Activated T-cell treated with anti-CD3 and anti-CD28 coated beads, Interleukin-2, amount 50 U/mL, for 72 hours (primary cell): ENCODE data around the gene FLYWCH1. TPM values are rescaled to one million over a fixed set of nuclear protein-coding genes. Genes with fewer than 3 reads are reported as not detected.
A peak's percentile ranks its signal among the peaks of the same experiment; 100 is the strongest.
"Not testable (repeated sequence)": the region's sequence is repeated elsewhere in the genome, so short reads cannot be mapped to it uniquely, and the experiment has no call there.

Source experiments
- ATAC-seq, 2 donors: fragments of 150-1000 bp; cut with Tn5 transposase; replicated peaks in 1 of 2; 2 replicates each; pipeline ENCODE4 v1.10.0; 2021; ENCODE audit warnings: moderate library complexity in 2 of 2, mild to moderate bottlenecking in 1 of 2
- DNase-seq, 2 donors: peaks; one replicate each; pipeline ENCODE4 v3.0.0; 2021 to 2022; ENCODE audit warnings: mixed read lengths in 1 of 2
- H3K27ac Mint-ChIP-seq: one replicate; pipeline ENCODE4 v1.8.0; 2022; ENCODE audit warnings: mild to moderate bottlenecking, moderate library complexity, mixed read lengths
- H3K27me3 Mint-ChIP-seq: one replicate; pipeline ENCODE4 v1.8.0; 2022; ENCODE audit warnings: low read depth, mixed read lengths
- H3K36me3 Mint-ChIP-seq, 2 donors: one replicate each; pipeline ENCODE4 v1.8.0; 2022; ENCODE audit warnings: mixed read lengths in 2 of 2, mild to moderate bottlenecking in 1 of 2; ENCODE audit not compliant: insufficient read depth in 2 of 2
- H3K4me1 Mint-ChIP-seq: one replicate; pipeline ENCODE4 v1.8.0; 2022; ENCODE audit warnings: low read depth, mixed read lengths
- H3K4me3 Mint-ChIP-seq, 2 donors: one replicate each; pipeline ENCODE4 v1.8.0; 2022; ENCODE audit warnings: mild to moderate bottlenecking in 2 of 2, mixed read lengths in 2 of 2, moderate library complexity in 2 of 2
- H3K9me3 Mint-ChIP-seq, 2 donors: one replicate each; pipeline ENCODE4 v1.8.0; 2022; ENCODE audit warnings: mixed read lengths in 2 of 2
- total RNA-seq, 2 donors: library from RNA; stranded (reverse); gene quantifications; one replicate each; pipeline ENCODE4 v1.2.3, GENCODE V29; 2022

FLYWCH1 gene
- total RNA-seq, 2 donors from 2014 or later, result 68.5 to 76.4 TPM

DNA sequence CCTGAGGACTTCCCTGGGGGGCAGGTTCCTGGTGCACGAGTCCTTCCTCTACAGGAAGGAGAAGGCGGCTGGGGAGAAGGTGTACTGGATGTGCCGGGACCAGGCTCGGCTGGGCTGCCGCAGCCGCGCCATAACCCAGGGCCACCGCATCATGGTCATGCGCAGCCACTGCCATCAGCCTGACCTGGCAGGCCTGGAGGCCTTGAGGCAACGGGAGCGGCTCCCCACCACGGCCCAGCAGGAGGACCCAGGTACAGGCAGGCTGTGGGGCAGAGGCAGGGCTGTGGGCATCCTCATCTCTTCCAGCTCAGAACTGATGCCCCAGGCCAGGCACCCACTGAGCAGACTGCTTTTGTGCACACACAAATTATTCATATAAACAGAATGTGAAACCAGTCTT is 26.5 kb downstream of the FLYWCH1 start:
- no peaks in the 10 kb centered on the region for H3K4me1 Mint-ChIP-seq
- H3K9me3 Mint-ChIP-seq, result no peaks in the 10 kb centered on the region
- no peak for DNase-seq
- no peak for ATAC-seq
- no peak overlapping the region for H3K27ac Mint-ChIP-seq
- no peak overlapping the region for H3K4me3 Mint-ChIP-seq
- H3K27me3 Mint-ChIP-seq, result no peaks in the 10 kb centered on the region
- H3K36me3 Mint-ChIP-seq, result peaks cover 0 to 4% of the 10 kb centered on the region in 2 donors

DNA sequence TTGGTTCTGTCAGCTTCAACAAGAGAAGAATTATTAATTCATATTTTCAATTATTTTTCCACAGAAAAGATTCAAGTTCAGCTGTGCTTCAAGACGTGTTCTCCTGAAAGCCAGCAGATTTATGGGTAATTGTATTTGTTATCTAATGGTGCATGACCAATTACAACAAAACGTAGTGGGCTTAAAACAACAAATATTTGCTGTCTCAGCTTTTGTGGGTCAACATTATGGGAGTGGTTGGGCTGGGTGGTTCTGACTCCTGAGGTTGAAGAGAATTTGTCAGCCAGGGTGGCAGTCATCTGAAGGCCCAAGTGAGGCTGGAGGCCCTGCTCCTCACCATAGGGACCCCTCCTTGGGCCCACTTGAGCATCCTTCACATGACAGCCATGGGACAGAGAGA is 28.2 kb downstream of the FLYWCH1 start:
- Mint-ChIP-seq H3K36me3 (peaks cover 4% of the 10 kb centered on the region in 2 donors), H3K27ac (no peak overlapping the region), H3K27me3 (no peaks in the 10 kb centered on the region), H3K4me1 (no peaks in the 10 kb centered on the region), H3K4me3 (no peak overlapping the region), H3K9me3 (no peaks in the 10 kb centered on the region)
- ATAC-seq (no peak), DNase-seq (no peak)

- no peaks in the 10 kb centered on the region for H3K9me3 Mint-ChIP-seq
Observed at GRCh38 chr16:2942045-2942444, 30.3 kb downstream of the FLYWCH1 start.

DNA sequence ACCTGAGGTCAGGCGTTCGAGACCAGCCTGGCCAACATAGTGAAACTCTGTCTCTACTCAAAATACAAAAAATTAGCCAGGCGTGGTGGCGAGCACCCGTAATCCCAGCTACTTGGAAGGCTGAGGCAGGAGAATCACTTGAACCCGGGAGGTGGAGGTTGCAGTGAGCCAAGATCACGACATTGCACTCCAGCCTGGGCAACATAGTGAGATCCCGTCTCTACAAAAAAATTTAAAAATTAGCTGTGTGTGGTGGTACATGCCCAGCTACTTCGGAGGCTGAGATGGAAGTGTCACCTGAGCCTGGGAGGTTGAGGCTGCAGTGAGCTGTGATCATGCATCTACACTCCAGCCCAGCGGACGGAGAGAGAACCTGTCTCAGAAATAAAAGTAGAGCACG is 32.0 kb downstream of the FLYWCH1 start:
- not testable (repeated sequence) for H3K36me3 Mint-ChIP-seq, H3K4me3 Mint-ChIP-seq, H3K4me1 Mint-ChIP-seq

More at GRCh38 chr16:2942045-2942444, 30.3 kb downstream of the FLYWCH1 start:
- H3K27ac Mint-ChIP-seq, result no peak overlapping the region
- peaks cover 4% of the 10 kb centered on the region in 2 donors for H3K36me3 Mint-ChIP-seq
- no peak for DNase-seq
- H3K4me1 Mint-ChIP-seq, result no peaks in the 10 kb centered on the region
- ATAC-seq, result no peak
- no peak overlapping the region for H3K4me3 Mint-ChIP-seq
- H3K27me3 Mint-ChIP-seq, result no peaks in the 10 kb centered on the region

DNA sequence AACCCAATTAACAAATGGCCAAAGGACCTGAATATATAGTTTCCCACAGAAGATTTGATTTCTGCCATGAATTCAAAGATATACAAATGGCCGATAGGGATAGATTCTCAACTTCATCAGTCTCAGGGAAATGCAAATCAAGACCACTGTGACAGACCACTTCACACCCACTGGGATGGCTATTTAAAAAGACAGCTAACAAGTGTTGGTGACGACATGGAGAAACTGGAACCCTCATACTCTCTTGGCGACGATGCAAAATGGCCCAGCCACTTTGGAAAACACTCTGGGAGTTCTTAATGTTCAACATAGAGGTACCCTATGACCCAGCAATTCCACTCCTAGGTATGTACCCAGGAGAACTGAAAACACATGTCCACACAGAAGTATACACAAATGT is 34.9 kb downstream of the FLYWCH1 start:
- no peaks in the 10 kb centered on the region for H3K27me3 Mint-ChIP-seq
- H3K4me1 Mint-ChIP-seq, result peaks cover 4% of the 10 kb centered on the region
- no peak overlapping the region for H3K27ac Mint-ChIP-seq
- H3K4me3 Mint-ChIP-seq, result no peak overlapping the region
- H3K36me3 Mint-ChIP-seq, result peaks cover 4 to 5% of the 10 kb centered on the region in 2 donors
- ATAC-seq (no peak), DNase-seq (no peak)
- H3K9me3 Mint-ChIP-seq, result no peaks in the 10 kb centered on the region

More for the DNA sequence above, 32.0 kb downstream of the FLYWCH1 start:
- H3K27ac Mint-ChIP-seq, ATAC-seq, DNase-seq, H3K27me3 Mint-ChIP-seq, H3K9me3 Mint-ChIP-seq: not testable (repeated sequence)

DNA sequence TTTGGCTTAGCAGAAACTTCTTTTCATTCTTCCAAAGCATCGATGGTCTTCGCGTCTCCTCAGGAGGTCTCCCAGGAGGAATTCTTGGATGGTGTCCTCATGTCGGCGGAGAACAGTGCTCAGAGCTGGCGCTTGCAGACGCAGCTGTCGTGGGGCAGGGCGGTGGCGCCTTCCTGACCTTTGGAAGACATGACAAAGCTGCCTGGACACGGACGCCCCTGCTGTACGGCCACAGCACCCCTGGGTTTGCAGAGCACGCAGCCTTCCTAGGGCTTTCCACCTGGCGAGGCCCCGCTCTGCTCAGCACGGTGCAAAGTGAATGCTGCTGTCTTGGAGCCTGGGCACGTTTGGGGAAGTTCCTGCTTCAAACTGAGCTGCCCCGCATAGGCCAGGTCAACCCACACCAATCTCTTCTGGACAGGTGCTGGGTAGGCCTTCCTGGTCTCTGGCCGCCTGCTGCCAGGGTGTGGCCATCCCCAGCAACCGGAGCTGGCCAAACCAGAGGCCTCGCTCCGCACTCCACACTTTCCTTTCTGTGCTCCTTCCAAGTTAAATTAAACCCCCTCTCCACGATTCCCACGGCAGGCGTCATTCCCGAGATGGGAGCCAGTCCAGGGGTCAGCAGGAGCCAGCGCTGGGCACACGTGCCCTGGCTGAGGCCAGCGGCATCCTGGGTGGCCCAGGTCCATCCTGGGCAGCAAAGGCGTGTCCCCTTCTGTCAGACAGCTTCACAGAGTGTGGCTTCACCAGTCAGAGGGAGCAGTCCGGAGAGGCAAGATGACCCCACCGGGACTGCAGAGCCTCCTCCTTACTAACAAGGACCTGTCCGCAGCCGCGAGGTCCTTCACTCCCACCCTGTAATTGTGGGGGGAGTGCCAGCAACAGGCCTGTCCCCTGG is 37.3 kb downstream of the FLYWCH1 start:
- Mint-ChIP-seq H3K4me1 (peaks cover 4% of the 10 kb centered on the region), H3K27ac (no peak overlapping the region), H3K36me3 (peaks cover 0 to 1% of the 10 kb centered on the region in 2 donors), H3K9me3 (no peaks in the 10 kb centered on the region), H3K4me3 (no peak overlapping the region), H3K27me3 (no peaks in the 10 kb centered on the region)
- ATAC-seq (peak in 1 of 2 donors; percentile 16), DNase-seq (no peak)

DNA sequence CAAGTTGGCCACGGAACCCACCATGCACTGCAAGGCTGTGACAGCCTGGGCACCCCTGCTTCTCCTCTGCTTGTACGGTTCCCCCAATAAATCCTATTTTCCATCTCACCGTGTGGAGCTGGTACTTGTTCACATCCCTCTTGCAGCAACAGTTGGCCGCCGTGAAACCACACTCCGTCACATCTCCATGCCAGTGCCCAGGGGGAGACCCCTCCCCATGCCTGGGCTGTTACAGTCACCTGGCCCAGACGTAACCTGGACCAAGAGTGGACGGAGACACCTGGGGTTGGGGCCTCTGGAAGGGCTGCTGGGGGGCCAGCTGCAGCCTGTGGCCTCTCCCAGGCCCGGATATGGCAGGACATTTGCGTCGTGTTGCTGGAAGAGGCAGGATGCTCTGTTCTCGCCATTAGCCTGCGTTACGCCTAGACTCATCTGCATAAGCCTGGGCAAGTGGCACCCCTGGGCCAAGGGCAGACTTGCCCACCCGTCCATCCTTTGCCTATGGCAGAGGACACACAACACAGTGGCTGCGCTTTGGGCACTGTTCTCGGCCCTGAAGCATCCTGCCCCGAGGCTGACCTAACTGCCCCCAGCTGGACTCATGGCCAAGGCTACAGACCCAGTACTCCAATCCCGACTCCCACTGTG is 38.1 kb downstream of the FLYWCH1 start:
- H3K27ac Mint-ChIP-seq, result no peak overlapping the region
- peaks cover 0 to 1% of the 10 kb centered on the region in 2 donors for H3K36me3 Mint-ChIP-seq
- H3K9me3 Mint-ChIP-seq, result no peaks in the 10 kb centered on the region
- ATAC-seq (no peak), DNase-seq (no peak)
- H3K4me3 Mint-ChIP-seq, result no peak overlapping the region
- no peaks in the 10 kb centered on the region for H3K27me3 Mint-ChIP-seq
- H3K4me1 Mint-ChIP-seq, result peaks cover 4% of the 10 kb centered on the region

- Mint-ChIP-seq H3K4me3 (no peak overlapping the region), H3K36me3 (peaks cover 0 to 1% of the 10 kb centered on the region in 2 donors), H3K4me1 (peaks cover 4% of the 10 kb centered on the region), H3K9me3 (no peaks in the 10 kb centered on the region), H3K27ac (no peak overlapping the region), H3K27me3 (no peaks in the 10 kb centered on the region)
- no peak for DNase-seq
- no peak for ATAC-seq
Observed at GRCh38 chr16:2950353-2950724, 38.6 kb downstream of the FLYWCH1 start.

DNA sequence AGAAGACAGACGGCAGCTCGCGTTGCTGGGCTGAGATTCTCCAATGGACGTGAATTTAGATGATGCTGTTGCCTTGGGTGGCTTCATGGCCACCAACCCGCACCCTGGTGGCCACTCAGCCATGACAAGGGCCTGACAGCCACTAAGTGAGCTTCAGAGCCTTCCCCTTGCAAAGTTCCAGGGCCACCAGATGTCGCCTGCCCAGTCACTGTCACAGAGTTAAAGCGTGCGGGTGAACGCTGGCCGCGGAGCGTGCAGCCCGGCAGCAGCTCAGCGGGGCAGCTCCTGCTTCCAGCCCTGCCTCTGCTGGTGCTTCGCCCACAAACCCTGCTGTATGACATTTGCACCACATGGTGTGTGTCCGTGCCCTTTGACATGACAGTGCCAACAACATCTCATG is 39.0 kb downstream of the FLYWCH1 start:
- no peaks in the 10 kb centered on the region for H3K9me3 Mint-ChIP-seq
- H3K36me3 Mint-ChIP-seq, result peaks cover 0 to 1% of the 10 kb centered on the region in 2 donors
- H3K4me1 Mint-ChIP-seq, result peaks cover 4% of the 10 kb centered on the region
- no peak for DNase-seq
- H3K27ac Mint-ChIP-seq, result no peak overlapping the region
- no peaks in the 10 kb centered on the region for H3K27me3 Mint-ChIP-seq
- no peak overlapping the region for H3K4me3 Mint-ChIP-seq
- ATAC-seq, result peak in 1 of 2 donors; percentile 12

- Mint-ChIP-seq H3K9me3 (no peaks in the 10 kb centered on the region), H3K36me3 (peaks cover 0 to 1% of the 10 kb centered on the region in 2 donors), H3K27me3 (no peaks in the 10 kb centered on the region), H3K27ac (no peak overlapping the region), H3K4me3 (no peak overlapping the region), H3K4me1 (peaks cover 4% of the 10 kb centered on the region)
- no peak for ATAC-seq
- no peak for DNase-seq
Observed at GRCh38 chr16:2952679-2953078, 40.9 kb downstream of the FLYWCH1 start.

DNA sequence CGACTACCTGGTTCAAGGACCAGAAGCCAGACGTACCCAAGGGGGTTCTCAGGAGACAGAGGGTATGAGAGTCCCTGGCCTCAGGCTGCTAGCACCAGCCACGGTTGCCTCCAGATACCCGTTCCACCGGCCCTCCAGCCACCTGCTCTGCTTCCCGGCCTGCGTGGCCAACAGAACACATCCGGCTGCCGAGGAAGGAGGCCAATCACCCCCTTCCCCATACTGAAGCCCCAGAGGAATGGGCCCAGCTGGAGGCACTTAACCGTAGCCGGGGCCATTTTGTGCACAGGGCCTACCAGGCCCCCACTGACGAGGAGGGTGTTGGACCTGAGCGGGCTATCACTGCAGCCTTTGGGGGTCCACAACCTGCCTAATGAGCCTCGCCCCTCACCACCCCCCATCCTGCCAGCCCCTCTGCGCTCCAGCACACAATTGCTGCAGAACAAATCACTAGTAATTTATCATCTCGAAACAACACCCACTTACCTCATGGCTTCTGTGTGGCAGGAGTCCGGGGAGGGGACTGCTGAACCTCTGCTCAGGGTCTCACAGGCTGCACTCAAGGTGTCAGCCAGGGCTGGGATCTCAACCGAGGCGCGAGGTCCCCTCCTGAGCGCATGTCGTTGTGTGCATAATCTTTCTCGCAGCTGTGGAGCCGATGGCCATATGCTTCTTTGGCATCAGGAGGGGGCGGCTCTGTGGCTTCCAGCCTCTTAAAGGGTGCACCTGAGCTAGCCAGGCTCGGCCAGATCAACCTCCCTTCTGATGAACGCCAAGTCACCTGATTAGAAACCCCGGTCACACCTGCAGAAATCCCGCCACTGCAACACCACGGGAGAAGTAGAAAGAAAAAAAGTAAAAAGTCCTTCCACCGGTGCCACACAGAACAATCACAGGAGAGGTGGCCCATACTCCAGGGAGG is 42.2 kb downstream of the FLYWCH1 start:
- H3K27me3 Mint-ChIP-seq, result no peaks in the 10 kb centered on the region

DNA sequence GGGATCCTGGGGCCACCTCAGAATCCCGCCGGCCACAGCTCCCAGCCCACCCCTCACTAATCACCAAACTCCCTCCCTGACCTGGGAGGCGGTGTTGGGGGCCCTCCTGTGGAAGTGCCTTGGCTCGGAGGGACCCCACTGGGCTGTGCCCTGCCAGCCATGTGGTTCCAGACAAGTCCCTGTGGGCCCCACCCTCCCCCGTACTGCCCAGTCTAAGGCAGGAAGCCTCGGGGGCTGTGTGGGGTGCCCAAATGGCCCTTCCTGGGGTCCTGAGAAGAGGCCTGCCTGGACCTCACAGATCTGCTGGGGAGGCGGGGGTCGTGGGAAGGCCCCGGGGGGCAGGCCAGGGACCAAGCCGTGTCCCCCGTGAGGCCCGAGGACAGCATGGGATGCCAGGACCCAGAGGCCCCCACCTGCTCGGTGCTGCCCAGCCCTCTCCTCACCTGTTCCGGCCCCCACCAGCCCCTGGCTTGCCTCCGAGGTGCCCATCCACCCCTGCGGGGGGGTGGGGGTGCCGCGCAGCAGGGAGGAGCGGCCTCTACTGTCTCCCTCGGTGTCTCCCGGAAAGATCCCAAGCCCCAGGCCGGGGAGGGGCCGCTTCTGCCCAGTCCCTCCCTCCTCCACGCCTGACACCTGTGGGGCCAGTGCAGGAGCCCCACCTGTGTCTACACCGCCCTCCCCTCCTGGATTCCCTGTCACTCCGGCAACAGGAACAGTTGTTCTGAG is 43.1 kb downstream of the FLYWCH1 start:
- Mint-ChIP-seq H3K9me3 (no peaks in the 10 kb centered on the region), H3K27ac (no peak overlapping the region), H3K4me3 (no peak overlapping the region), H3K27me3 (peaks cover 1% of the 10 kb centered on the region), H3K4me1 (no peaks in the 10 kb centered on the region), H3K36me3 (no peaks in the 10 kb centered on the region)
- no peak for ATAC-seq
- DNase-seq, result no peak

More for the DNA sequence above, 42.2 kb downstream of the FLYWCH1 start:
- ATAC-seq (no peak), DNase-seq (no peak)
- Mint-ChIP-seq H3K9me3 (no peaks in the 10 kb centered on the region), H3K4me1 (no peaks in the 10 kb centered on the region), H3K36me3 (no peaks in the 10 kb centered on the region), H3K27ac (no peak overlapping the region), H3K4me3 (no peak overlapping the region)
